MCF 10A (cell line): ENCODE data around the gene OCEL1. TPM values are rescaled to one million over a fixed set of nuclear protein-coding genes. Genes with fewer than 3 reads are reported as not detected.

Experiments used
- BruUV-seq: library from RNA; stranded (reverse); fragments of 400-500 nt; replicated peaks from 2 replicates; lab custom pipeline; 2021; lab: Mats Ljungman, UMichigan
- CTCF ChIA-PET: fragments of 300-600 bp; sonication (Branson Sonifier 250); formaldehyde crosslinking; extraction: SDS; loops from one replicate; lab custom pipeline; 2021; ENCODE audit warnings: antibody characterized with exemption, inconsistent platforms; lab: Yijun Ruan, JAX
- POLR2A ChIA-PET: fragments of 300-600, 350-650 bp; sonication (Branson Sonifier 250); formaldehyde crosslinking; extraction: SDS; loops from one replicate; lab custom pipeline; 2020; ENCODE audit warnings: antibody characterized with exemption, inconsistent platforms; lab: Yijun Ruan, JAX
- DNase-seq: peaks from one replicate; pipeline ENCODE4 v3.0.0-alpha.2; 2018; ENCODE audit not compliant: unreplicated experiment
- H3K27ac Mint-ChIP-seq: one replicate; pipeline ENCODE4 v1.8.0; 2022; ENCODE audit warnings: mild to moderate bottlenecking, low read depth, mixed read lengths; ENCODE audit not compliant: unreplicated experiment
- H3K27me3 Mint-ChIP-seq: one replicate; pipeline ENCODE4 v1.8.0; 2022; ENCODE audit warnings: mixed read lengths; ENCODE audit not compliant: insufficient read depth, unreplicated experiment
- H3K36me3 Mint-ChIP-seq: one replicate; pipeline ENCODE4 v1.8.0; 2022; ENCODE audit warnings: mild to moderate bottlenecking, moderate library complexity, mixed read lengths; ENCODE audit not compliant: insufficient read depth, unreplicated experiment
- H3K4me1 Mint-ChIP-seq: one replicate; pipeline ENCODE4 v1.8.0; 2022; ENCODE audit warnings: mixed read lengths; ENCODE audit not compliant: insufficient read depth, unreplicated experiment
- H3K4me3 Mint-ChIP-seq: one replicate; pipeline ENCODE4 v1.8.0; 2022; ENCODE audit warnings: mild to moderate bottlenecking, moderate library complexity, mixed read lengths; ENCODE audit not compliant: unreplicated experiment
- H3K9me3 Mint-ChIP-seq: one replicate; pipeline ENCODE4 v1.8.0; 2022; ENCODE audit warnings: mixed read lengths; ENCODE audit not compliant: unreplicated experiment
- CTCF ChIP-seq: fragments of 200-600 bp; IDR thresholded peaks from one replicate; pipeline ENCODE4 v1.8.0; 2022; ENCODE audit warnings: antibody characterized with exemption, mild to moderate bottlenecking; ENCODE audit not compliant: unreplicated experiment
- intact Hi-C: fragments of 100-400 bp; cut with micrococcal nuclease; formaldehyde crosslinking; loops from 2 replicates; pipeline ENCODE4 v1.14.1; 2022
- total RNA-seq: library from RNA; stranded (reverse); gene quantifications from 2 replicates; pipeline ENCODE4 v1.2.3, GENCODE V29; 2022

The OCEL1 gene
- total RNA-seq, 1 experiment from 2014 or later, result 14.3 TPM

GRCh38 chr19:17275441-17276175, 49.6 kb downstream of the OCEL1 start:
- no peaks in the 10 kb centered on the region for H3K27me3 Mint-ChIP-seq
- CTCF ChIA-PET, result interaction anchor here (0.5 to 0.6 kb wide), 3 partner anchors 32 to 296 kb away, joined by 3 to 4 read pairs (median 3); no protein-coding TSS in a partner anchor
- POLR2A ChIA-PET, result no interaction called here
- intact Hi-C loops, result no loop called here
- BruUV-seq, result no TSS peak
- no peak overlapping the region for H3K27ac Mint-ChIP-seq
- no peak overlapping the region for H3K4me3 Mint-ChIP-seq
- no peak for TF ChIP-seq CTCF
- peaks cover 62% of the 10 kb centered on the region for H3K36me3 Mint-ChIP-seq
- H3K4me1 Mint-ChIP-seq, result no peaks in the 10 kb centered on the region
- no peaks in the 10 kb centered on the region for H3K9me3 Mint-ChIP-seq
- no peak for DNase-seq

Other genes with a start within 250 kb of the OCEL1 start
- 1.3 and 2.3 TPM in 2 replicates for gene CPAMD8, start 199.4 kb upstream of the OCEL1 start, total RNA-seq
- 6.6 and 8.4 TPM in 2 replicates for gene HAUS8, start 150.8 kb upstream of the OCEL1 start, total RNA-seq
- gene MYO9B, start 150.4 kb upstream of the OCEL1 start, total RNA-seq, result 43.5 and 49.5 TPM in 2 replicates
- 29.9 and 47.9 TPM in 2 replicates for gene USE1, start 10.9 kb upstream of the OCEL1 start, total RNA-seq
- 32.8 and 36.3 TPM in 2 replicates for gene NR2F6, start 19.7 kb downstream of the OCEL1 start, total RNA-seq
- gene USHBP1, start 38.5 kb downstream of the OCEL1 start, total RNA-seq, result not detected in 2 replicates
- gene BABAM1, start 41.2 kb downstream of the OCEL1 start, total RNA-seq, result 96.1 and 104 TPM in 2 replicates
- gene ANKLE1, start 55.7 kb downstream of the OCEL1 start, total RNA-seq, result 0.16 and 1.0 TPM in 2 replicates
- 4.1 and 6.4 TPM in 2 replicates for gene ABHD8, start 77.2 kb downstream of the OCEL1 start, total RNA-seq
- gene MRPL34, start 79.6 kb downstream of the OCEL1 start, total RNA-seq, result 58.8 and 65.8 TPM in 2 replicates
- 57.4 and 60.4 TPM in 2 replicates for gene DDA1, start 83.3 kb downstream of the OCEL1 start, total RNA-seq
- 13.0 and 14.5 TPM in 2 replicates for gene ANO8, start 108.6 kb downstream of the OCEL1 start, total RNA-seq
- gene GTPBP3, start 111.3 kb downstream of the OCEL1 start, total RNA-seq, result 24.8 and 27.9 TPM in 2 replicates
- gene PLVAP, start 151.1 kb downstream of the OCEL1 start, total RNA-seq, result not detected in 2 replicates
- gene CCDC194, start 168.0 kb downstream of the OCEL1 start, total RNA-seq, result 0.37 TPM in 1 of 2 replicates, not detected in the other
- 19.6 and 24.8 TPM in 2 replicates for gene BST2, start 179.4 kb downstream of the OCEL1 start, total RNA-seq
- 47.7 and 51.1 TPM in 2 replicates for gene MVB12A, start 193.8 kb downstream of the OCEL1 start, total RNA-seq
- not detected in 2 replicates for gene TMEM221, start 222.4 kb downstream of the OCEL1 start, total RNA-seq
- gene NXNL1, start 234.7 kb downstream of the OCEL1 start, total RNA-seq, result not detected in 2 replicates
- 3.4 and 5.0 TPM in 2 replicates for gene SLC27A1, start 244.3 kb downstream of the OCEL1 start, total RNA-seq